Epithelial cell of proximal tubule (primary cell): Measurements from ENCODE around the gene LRRC43. TPM values are rescaled to one million over a fixed set of nuclear protein-coding genes. Genes with fewer than 3 reads are reported as not detected.

Source experiments
- DNase-seq: peaks from one replicate; pipeline ENCODE4 v3.0.0-alpha.2; 2011; ENCODE audit warnings: low read depth
- H3K4me3 ChIP-seq: 2 replicates; pipeline ENCODE4 v1.5.1; 2011; ENCODE audit warnings: low read depth, mild to moderate bottlenecking, low read length
- CTCF ChIP-seq: conservative IDR thresholded peaks from 2 replicates; pipeline ENCODE4 v1.5.1; 2012; ENCODE audit warnings: low read depth, mild to moderate bottlenecking, low read length
- total RNA-seq: library from RNA; depleted of rRNA; stranded (reverse); fragments of >200 nt; gene quantifications from 2 replicates; pipeline ENCODE4 v1.2.3, GENCODE V29; 2015

LRRC43 gene
- total RNA-seq, 1 donor from 2014 or later: not detected

- no peak for TF ChIP-seq CTCF
- no peak for DNase-seq
- no peak overlapping the region for H3K4me3 ChIP-seq
These were observed 22.4 kb downstream of the LRRC43 start for GRCh38 chr12:122205053-122205925.

- no peak overlapping the region for H3K4me3 ChIP-seq
These were observed 23.4 kb downstream of the LRRC43 start for GRCh38 chr12:122206111-122206881.

GRCh38 chr12:122206976-122207375 is 24.1 kb downstream of the LRRC43 start:
- no peak for TF ChIP-seq CTCF
- no peak for DNase-seq
- H3K4me3 ChIP-seq: no peak overlapping the region

More at GRCh38 chr12:122206111-122206881, 23.4 kb downstream of the LRRC43 start:
- DNase-seq: no peak
- no peak for TF ChIP-seq CTCF

- DNase-seq: no peak
- no peak overlapping the region for H3K4me3 ChIP-seq
- TF ChIP-seq CTCF: no peak
These were observed 24.5 kb downstream of the LRRC43 start for GRCh38 chr12:122207391-122207790.

- DNase-seq: no peak
- H3K4me3 ChIP-seq: no peak overlapping the region
- no peak for TF ChIP-seq CTCF
These were observed 25.3 kb downstream of the LRRC43 start for GRCh38 chr12:122208073-122208820.

GRCh38 chr12:122215771-122216170 is 32.8 kb downstream of the LRRC43 start:
- H3K4me3 ChIP-seq: no peak overlapping the region
- peak; percentile 10 for DNase-seq
- TF ChIP-seq CTCF: no peak
